Glomerular visceral epithelial cell (primary cell): Measurements from ENCODE around the gene TTC7B.

ENCODE experiments used
- DNase-seq: peaks from one replicate; pipeline ENCODE4 v3.0.0-alpha.2; 2016; ENCODE audit errors: extremely low spot score

TTC7B gene

GRCh38 chr14:90489916-90490719 is 326.1 kb downstream of the TTC7B start:
- DNase-seq: no peak

- DNase-seq: no peak
These were observed 326.9 kb downstream of the TTC7B start for GRCh38 chr14:90489306-90489705.

GRCh38 chr14:90488256-90488655 is 328.0 kb downstream of the TTC7B start:
- no peak for DNase-seq

- no peak for DNase-seq
These were observed 328.8 kb downstream of the TTC7B start for GRCh38 chr14:90487462-90487861.

GRCh38 chr14:90487031-90487430 is 329.2 kb downstream of the TTC7B start:
- DNase-seq: no peak

- no peak for DNase-seq
These were observed 331.9 kb downstream of the TTC7B start for GRCh38 chr14:90484291-90484690.

GRCh38 chr14:90483571-90483974 is 332.7 kb downstream of the TTC7B start:
- no peak for DNase-seq

GRCh38 chr14:90483117-90483516 is 333.1 kb downstream of the TTC7B start:
- no peak for DNase-seq

- DNase-seq: no peak
These were observed 340.9 kb downstream of the TTC7B start for GRCh38 chr14:90475298-90475697.
